Measurements from ENCODE around the gene FHOD3.

- TF ChIP-seq CTCF (IDR thresholded peaks at IDR 0.05; ENCODE audit: low read length), result no peak
- no peak for TF ChIP-seq EZH2 (optimal IDR thresholded peaks at IDR 0.05; ENCODE audit: low read depth, low read length)
These were observed 472.9 kb downstream of the FHOD3 start for GRCh38 chr18:36770315-36770946.

Data from MM.1S (cell line).